Head of caudate nucleus (tissue), 42 donors: ENCODE data around the gene RBPMS2.
"Not testable (repeated sequence)": the region's sequence is repeated elsewhere in the genome, so short reads cannot be mapped to it uniquely, and the experiment has no call there.

Experiments
- DNase-seq, 42 donors: peaks; one replicate each; pipeline versions ENCODE4 v3.0.0 to v3.0.0-alpha.2; 2020 to 2021; ENCODE audit warnings: mixed read lengths in 7 of 42
- intact Hi-C: fragments of 100-400 bp; cut with DNase I; formaldehyde crosslinking; loops from one replicate; pipeline ENCODE4 v1.15.0; 2022

The RBPMS2 gene

DNA sequence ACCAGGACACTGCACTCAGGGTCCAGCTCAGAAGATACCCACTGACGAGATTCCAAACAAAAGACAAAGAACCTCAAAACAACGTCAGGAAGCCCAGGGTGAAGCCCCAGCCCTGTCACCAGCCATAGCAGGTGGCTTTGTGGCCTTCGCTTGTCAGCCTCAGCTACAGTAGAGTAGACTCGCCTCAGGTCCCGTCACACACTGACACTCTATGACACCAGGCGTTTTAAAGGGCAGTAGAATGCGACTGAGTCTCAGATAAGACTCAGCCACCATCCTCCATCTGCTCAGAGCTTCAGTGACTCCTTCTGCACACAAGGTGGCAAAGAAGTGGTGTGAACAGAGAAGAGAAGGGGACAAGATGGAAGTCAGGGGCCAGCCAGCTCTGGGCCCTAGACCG is 12.8 kb downstream of the RBPMS2 start:
- DNase-seq = no peak
- intact Hi-C loops = no loop called here

DNA sequence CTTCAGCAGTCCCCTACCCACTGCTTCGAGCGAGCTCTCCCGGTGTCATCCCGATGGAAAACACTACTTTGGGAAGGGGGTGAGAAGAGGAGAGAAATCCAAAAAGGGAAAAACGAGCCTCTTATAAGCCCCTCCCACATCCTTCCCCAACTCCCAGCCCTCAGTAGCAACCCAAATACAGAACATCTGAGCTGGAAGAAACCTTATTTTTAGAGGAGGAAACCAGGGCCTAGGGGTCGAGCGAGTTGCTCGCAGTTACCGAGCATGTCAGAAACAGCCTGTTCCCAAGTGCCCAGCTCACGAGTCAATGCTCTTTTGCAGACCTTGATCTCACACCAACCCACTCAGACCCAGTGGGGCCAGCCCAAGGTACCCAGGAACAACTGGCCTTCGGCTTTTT is 14.2 kb downstream of the RBPMS2 start:
- intact Hi-C loops = no loop called here

DNA sequence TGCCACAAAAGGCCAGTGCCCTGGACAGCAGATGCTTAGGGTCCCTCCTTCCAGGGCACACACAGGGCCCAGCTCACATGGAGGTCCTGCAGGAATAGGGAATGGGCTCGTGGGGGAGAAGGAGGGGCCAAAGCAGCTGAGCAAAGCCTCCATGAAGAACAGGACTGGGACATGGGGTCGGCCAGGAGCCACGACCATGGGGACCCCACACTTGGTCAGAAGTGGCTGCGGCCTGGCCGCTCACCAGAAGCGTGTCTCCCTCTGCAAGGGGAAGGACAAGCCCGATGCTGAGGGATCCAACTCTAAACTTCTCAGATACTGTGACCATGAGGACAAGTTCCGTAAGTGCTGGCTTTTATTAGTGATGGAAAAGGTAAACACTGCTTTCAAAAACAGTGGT is 15.3 kb downstream of the RBPMS2 start:
- intact Hi-C loops = no loop called here
- DNase-seq = no peak

More for the DNA sequence above, 14.2 kb downstream of the RBPMS2 start:
- DNase-seq = no peak

DNA sequence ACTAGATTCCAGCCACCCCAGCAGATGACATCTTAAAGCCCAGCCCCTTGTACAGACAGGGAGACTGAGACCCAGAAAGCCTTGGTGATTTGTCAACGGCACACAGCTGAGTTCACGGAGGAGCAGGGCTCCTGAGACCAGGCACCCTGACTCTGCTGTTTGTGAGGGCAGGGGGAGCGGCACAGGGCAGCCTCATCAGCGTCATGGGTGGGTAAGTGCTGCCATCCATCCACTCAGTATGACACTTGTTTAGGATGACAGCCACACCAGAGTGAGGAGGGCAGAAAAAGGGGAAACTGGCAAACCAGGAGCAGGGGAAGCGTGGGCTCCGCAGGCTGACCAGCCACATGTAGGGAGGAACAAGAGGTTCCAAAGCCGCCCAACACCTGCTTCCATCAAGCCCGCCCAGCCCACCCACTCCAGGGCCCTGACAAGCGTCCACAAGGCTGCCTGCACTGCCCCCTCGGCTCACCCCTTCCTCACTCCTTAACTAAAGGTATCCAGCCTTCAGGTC is 19.9 kb downstream of the RBPMS2 start:
- intact Hi-C loops = loop anchor here (10.0 kb wide), 1 partner anchor 49 kb away; no protein-coding TSS in a partner anchor
- no peak for DNase-seq

DNA sequence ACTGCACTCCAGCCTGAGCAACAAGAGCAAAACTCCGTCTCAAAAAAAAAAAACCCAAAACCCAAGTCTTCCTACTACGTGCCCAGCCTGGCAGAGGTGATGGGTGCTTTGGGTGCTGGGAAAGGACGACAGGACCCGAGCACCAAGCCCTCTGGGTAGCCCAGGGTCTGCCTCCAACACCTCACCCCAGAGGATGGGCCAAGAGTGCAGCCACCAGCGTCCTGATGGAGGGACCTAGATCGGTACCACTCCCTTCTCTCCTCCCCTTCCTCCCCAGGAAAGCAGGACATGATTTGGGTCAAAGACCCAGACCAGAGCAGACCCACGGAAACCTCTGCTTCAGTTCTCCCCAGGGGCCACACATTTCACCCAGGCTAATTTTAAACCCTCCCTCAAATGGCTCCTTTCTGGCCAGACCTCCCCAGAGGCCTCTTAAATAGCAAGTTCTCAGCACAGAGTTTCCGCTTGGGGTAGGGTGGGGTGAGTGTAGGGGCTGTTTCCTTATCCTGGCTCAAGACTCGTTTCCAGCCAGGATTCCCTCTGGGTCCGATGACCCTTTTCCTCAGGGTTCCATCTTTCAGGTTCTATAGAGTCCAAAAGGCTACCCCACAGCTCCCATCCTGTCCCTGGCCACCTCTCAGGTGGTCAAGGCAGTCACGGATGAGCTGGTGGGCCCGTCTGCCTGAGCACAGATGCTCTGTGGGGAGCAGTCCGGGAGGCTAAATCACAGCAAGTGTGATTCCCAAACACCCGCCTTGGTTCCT is 20.5 kb downstream of the RBPMS2 start:
- no peak for DNase-seq
- intact Hi-C loops = loop anchor here (10.0 kb wide), 1 partner anchor 50 kb away; no protein-coding TSS in a partner anchor

DNA sequence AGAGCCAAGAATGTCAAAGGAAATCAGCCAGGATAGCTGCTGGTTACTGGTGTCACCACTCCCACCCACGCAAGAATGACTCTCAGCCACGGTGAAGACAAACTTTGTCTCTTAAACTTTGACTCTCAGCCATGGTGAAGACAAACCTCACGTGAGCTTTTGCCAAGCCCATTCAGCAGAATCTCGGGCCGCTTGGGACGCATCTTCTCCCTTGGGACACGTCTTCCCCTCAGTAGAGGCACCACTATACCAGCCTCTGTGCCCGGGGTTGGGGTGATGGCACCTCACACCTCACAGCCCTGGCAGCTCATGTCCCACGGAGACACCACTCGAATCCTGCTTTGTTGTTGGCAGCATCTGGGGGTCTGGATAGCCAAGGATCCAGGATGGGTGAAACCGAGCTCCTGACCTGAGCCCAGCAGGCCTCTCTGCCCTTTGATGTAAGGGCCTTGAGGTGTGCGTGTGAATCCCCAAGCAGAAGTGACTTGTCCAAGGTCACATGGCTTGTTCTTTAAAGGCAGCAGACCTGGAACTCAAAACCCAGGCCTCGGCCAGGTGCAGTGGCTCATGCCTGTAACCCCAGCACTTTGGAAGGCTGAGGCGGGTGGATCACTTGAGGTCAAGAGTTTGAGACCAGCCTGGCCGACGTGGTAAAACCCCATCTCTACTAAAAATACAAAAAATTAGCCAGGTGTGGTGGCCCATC is 21.8 kb downstream of the RBPMS2 start:
- intact Hi-C loops = loop anchor here (10.0 kb wide), 1 partner anchor 51 kb away; no protein-coding TSS in a partner anchor
- DNase-seq = no peak

DNA sequence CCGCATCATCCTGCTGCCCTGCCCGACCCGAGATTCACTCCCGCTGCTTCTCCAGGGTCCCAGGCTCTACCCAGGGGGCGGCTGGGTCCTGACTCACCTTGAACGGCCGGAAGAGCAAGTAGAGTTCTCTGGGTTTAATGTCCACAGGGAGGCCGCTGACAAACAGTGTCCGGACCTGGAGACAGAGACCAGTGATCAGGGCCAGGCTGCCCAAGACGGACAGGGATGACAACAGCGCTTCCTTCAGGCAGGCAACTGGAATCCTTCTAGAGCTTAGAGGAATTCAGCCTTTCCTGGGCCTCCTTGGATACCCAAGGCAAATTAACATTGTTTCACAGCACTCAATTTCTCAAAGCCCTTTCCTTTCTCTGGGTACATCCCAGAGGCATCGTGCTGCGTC is 23.9 kb downstream of the RBPMS2 start:
- no peak for DNase-seq
- intact Hi-C loops = loop anchor here (10.0 kb wide), 1 partner anchor 53 kb away; no protein-coding TSS in a partner anchor

DNA sequence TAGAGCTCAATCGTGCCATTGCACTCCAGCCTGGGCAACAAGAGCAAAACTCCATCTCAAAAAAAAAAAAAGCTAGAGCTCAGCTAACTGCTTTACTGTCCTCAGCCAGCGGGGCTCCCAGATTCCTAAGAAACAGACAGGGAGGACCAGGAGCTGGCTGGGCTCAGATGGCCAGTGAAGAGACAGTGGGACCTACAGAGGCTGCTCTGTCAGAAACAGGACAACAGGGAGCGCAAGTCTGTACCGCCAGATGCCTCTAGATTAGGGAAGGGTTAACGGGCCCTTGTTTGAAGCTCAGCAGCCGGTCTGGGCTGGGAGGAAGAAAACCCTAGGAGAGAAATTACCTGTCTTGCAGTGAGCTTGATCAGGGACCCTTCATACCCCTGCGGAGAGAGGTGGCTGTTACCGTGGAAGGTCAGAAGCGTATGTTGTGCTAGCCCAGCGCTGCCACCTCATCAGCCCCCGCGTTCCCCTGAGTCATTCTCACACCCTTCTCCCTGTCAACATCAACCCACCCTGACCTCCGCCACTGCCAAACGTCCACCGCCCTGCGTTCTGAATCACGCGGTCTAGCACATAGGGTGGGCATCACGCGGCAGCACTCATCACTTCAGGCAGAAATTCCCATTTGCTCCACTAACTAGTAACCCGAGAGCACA is 25.3 kb downstream of the RBPMS2 start:
- DNase-seq = no peak
- intact Hi-C loops = loop anchor here (10.0 kb wide), 1 partner anchor 55 kb away; no protein-coding TSS in a partner anchor

DNA sequence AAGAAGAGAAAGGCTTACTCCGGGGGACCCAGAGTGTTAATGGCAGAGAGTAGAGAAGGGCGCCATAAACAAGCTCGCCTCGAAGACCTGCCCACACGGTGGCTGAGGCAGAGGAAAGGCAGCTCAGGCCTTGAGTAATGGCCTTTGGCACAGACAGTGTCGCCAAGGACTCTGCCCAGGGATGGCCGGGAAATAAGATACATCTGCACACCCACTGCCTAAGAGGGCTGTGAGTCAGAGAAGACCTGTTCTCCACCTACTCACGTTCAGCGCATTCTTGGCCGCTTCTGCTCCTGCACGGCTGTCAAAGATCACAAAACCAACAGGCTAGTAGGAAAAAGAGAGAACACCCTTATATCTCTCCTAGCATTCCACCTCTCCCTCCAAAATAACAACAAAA is 26.2 kb downstream of the RBPMS2 start:
- peak in 1 of 42 donors; percentile 29 for DNase-seq
- intact Hi-C loops = no loop called here

DNA sequence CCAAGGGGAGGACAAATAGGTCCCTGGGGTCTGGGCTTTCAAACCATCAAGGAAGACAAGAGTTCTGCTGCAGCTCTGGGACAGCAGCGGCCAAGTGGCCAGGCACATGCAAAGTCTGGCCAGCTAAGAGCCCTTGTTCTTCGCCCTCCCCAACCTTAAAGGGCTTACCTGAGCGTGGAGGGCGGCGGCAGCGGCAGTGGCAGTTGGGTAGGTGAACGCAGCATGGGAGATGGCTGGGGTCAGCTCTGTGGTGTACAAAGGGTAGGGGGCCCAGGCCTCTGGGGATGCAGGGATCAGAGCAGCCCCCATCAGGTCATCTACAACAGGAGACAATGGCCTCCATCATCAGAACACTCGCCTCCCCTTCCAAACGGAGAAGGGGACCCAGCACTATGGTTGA is 27.1 kb downstream of the RBPMS2 start:
- no peak for DNase-seq
- intact Hi-C loops = no loop called here

DNA sequence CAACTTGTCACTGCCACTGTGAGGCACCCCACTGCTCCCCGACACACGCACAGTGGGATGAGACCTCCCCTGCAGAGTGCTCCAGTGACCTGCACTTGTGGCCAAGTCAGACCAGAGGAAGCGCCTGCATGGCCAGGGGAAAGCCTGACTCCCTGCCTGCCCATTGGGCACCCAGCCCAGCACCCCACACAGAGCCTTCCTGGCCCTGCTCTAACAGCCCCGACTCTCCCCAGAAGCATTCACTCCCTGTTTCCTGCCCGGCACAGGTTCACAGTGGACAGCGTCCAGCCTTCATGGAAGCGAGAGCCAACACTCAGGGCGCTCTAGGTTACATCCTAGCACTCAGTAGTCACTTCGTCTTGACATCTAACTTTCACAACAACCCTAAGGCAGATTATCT is 27.8 kb downstream of the RBPMS2 start:
- intact Hi-C loops = no loop called here
- DNase-seq = no peak

DNA sequence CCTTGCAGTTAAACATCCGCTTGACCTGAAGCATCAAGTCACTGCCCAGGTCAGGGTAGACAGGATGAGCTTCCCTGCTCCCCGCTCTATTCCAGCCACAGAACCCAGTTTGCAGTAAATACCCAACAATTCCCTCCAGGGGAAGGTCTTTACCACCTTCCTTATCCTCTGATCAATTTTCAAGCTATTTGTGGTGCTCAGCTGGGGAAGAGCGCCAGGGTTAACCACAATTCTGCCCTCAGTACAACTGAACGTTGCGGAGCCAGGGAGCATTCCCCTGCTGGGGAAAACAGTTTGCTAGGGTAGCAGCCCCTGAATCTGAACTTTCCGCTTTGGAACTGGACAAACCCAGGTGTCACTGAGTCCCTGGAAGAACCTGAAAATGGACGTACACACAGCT is 28.5 kb downstream of the RBPMS2 start:
- no peak for DNase-seq
- intact Hi-C loops = no loop called here

DNA sequence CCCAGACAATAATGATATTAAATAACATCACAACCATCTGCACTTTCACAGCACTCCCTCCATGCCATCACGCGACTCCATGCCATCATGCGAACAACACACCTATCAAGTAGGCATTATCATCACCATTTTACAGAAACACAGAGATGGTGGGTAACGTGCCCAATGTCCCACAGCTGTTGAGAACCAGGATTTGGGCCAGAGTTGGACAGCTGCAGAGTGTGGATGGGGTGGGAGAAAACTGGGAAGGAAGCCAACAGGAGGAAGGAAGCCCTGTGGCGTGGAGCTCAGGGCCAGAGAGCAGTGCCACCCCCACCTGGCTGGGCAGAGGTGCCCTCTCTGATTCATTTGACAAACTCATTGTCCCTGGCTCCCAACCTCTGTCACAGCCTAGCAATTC is 29.0 kb downstream of the RBPMS2 start:
- no peak for DNase-seq
- intact Hi-C loops = no loop called here

DNA sequence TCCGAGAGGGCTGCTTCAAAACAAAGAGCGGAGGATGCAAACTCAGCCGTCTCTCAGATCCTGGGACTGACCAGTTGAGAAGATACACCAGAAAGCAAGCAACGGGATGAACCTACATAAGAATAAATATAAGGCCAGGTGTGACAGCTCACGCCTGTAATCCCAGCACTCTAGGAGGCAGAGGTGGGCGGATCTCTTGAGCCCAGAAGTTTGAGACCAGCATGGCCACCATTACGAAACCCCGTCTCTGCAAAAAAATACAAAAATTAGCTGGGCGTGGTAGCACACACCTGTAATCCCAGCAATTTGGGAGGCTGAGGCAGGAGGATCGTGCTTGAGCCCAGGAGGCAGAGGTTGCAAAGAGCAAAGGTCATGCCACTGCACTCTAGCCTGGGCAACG is 31.7 kb downstream of the RBPMS2 start:
- intact Hi-C loops = no loop called here
- DNase-seq = no peak

DNA sequence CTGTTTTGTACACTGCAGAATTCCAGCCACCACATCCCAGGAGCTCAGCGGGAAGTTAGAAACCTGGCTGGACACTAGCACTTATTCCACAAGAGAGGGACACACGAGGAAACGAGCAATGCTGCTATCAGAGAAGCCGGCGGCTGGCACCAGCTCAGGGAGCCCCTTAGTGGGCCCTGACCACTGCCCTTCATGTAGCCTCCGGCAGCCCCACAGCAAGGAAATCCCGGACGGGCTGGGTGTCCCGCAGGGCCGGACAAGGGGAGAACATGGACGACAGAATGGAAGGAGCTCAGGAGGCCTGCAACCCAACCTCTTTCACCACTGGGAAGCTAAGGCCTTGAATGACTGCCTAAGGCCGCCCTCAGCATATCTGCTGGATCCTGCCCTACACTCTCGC is 32.5 kb downstream of the RBPMS2 start:
- intact Hi-C loops = no loop called here
- no peak for DNase-seq

DNA sequence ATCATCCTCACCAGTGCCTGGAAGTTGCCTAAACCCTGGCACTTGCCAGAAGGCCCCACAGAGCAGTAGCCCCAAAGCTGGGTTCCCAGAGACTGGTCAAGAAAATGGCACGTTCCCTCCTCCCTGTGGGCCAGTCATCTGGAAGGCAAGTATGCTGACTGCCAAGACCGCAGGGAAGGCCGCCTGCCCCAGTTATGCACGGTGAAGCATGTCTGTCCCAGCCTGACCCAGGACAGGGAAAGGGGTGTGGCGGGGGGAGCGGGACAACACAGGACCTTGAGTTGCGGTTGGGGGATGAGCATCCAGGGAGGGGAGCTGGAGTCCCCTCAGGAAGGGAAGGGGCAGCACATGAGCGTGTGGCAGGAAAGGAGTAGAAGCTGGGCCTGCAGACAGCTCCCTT is 33.0 kb downstream of the RBPMS2 start:
- intact Hi-C loops = no loop called here
- DNase-seq = no peak

DNA sequence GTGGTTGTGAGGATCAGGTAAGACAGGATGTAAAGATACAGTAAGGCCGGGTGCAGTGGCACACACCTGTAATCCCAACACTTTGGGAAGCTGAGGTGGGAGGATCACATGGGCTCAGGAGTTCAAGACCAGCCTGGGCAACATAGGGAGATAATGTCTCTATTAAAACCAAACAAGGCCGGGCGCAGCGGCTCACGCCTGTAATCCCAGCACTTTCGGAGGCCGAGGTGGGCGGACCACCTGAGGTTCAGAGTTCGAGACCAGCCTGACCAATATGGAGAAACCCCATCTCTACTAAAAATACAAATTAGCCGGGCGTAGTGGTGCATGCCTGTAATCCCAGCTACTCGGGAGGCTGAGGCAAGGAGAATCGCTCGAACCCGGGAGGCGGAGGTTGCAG is 33.7 kb downstream of the RBPMS2 start:
- DNase-seq, intact Hi-C loops: not testable (repeated sequence)

DNA sequence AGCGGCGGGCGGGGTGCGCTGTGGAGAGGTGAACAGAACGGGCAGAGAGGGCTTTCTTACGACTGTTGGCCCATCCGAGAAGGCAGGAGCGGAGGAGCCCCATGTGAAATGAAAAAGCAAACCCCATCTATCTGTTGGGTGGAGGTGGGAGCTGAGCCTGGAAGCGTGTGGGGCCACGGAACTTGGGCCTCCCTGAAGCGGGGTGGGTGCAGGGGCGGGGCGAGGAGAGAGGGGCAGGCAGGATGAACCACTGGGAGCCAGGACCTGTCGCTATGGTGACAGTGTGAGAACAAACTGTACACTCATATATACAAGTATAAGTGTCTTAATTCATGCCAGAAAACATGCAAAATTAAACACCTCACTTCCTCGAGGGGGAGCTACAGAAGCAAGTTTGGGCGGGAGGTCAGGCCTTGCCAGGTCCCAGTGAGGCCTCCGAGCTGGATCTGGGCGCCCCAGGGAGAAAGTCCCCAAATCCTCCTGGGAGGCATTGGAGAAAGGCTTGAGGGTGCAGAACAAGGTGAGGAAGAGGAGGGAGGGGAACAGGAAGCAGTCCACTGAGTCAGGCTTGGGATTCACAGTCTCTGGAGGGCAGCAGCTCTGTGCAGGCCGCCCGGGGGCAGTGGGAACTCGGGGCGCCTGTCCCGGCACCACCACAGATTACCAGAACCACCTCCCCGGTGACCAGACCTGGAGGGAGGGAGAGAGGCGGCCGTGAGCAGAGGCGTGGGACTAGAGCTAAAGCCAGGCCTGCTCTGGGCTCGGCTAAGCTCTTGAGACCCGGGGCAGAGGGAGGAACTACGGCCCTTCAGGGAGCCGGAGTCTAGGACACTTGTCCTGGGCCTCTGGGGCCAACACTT is 34.8 kb downstream of the RBPMS2 start:
- intact Hi-C loops = no loop called here
- no peak for DNase-seq

DNA sequence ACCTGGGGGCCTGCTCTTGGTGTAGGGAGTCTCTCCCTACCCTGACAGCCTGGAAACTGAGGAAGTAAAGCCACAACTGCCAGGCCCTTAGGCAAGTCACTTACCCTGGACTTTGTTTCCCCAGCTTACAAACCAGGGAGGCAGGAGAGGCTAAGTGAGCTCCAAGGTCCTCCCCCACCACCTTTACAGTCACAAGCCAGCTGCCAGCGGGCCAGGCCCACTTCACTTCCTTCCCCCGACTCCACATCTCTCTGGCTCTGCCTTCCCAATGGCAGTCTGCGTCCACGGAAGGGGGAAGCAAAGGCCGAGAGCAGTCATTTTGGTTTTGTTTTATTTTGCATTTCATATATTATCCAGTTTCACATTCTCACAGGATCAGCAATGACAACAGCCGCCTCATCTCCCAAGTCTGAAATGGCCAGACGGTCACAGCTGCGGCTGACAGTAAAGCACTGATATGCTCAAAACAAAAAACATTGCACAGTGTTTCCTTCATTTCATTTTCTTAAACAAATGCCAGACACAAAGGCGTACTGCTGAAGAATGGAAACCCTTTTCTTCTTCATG is 35.7 kb downstream of the RBPMS2 start:
- intact Hi-C loops = no loop called here

More for the DNA sequence above, 35.7 kb downstream of the RBPMS2 start:
- no peak for DNase-seq
